Suppressor macrophage treated with lipopolysaccharide for 1 hour (primary cell): ENCODE results near the gene RNF215.
"Not testable (repeated sequence)": the region's sequence is repeated elsewhere in the genome, so short reads cannot be mapped to it uniquely, and the experiment has no call there.

Experiments used
- DNase-seq, 3 donors: peaks; one replicate each; pipeline ENCODE4 v3.0.0-alpha.2; 2020 to 2022

Gene RNF215

GRCh38 chr22:30357236-30357570 is 30.0 kb downstream of the RNF215 start:
- no peak for DNase-seq

- peak; percentile 94 to 97 (median 97) for DNase-seq
These were observed 30.6 kb downstream of the RNF215 start, which contains the start of the genes CCDC157 and SF3A1 for GRCh38 chr22:30356449-30357235. Gene CCDC157 (plus strand): TSS chr22:30357007. CDS start chr22:30366001, 8,994 bp downstream. Gene SF3A1 (minus strand): TSS chr22:30356894. CDS start chr22:30356792, 102 bp downstream.

DNA sequence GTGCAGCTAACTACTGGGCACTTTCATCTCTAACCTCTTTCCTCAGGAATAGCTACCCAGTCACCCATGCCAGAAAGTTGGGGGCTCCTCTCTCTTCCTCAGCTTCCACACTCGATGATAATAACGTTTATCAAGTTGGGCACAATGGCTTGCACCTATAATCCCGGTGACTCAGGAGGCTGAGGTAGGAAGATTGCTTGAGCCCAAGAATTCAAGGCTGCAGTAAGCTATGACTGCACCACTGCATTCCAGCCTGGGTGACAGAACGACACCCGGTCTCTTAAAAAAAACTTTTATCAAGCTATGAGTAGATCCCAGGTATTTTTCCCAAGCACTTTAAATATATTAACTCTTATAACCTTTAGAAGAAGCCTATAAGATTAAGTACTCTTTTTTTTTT is 32.6 kb downstream of the RNF215 start:
- no peak for DNase-seq

DNA sequence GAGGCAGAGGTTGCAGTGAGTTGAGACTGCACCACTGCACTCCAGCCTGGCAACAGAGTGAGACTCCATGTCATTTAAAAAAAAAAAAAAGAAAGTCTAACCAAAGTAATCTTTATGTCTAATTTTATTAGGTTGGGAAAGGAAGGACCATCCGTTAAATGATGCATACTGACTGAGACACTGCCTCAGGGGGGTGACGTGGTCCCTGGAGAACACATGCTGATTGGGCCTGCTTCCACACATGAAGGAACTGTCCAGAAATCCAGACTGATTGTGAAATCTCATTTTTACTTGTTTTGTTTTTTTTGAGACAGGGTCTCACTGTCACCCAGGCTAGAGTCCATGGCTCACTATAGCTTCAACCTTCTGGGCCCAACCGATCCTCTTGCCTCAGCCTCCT is 36.0 kb downstream of the RNF215 start:
- no peak for DNase-seq

DNA sequence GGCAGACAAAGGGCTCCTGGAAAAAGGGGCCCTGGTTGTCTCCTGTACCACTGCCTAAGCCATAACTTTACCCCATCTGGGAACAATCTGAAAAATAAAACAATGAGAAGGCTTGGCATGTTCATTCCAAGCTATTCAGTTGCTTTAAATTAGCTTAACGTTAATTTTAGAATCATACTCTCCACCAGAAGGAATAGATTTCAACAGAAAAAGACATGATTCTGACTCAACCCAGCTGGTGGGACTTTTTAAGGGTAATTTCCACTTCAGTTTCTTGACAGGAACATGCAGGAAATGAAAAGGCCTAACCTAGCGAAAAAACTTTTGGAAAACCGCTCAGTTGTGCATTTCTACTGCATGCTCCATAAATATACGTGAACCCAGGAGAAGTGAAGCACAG is 38.4 kb downstream of the RNF215 start:
- DNase-seq, result peak; percentile 72 to 86 (median 80)

GRCh38 chr22:30348404-30348803 is 38.8 kb downstream of the RNF215 start:
- no peak for DNase-seq

DNA sequence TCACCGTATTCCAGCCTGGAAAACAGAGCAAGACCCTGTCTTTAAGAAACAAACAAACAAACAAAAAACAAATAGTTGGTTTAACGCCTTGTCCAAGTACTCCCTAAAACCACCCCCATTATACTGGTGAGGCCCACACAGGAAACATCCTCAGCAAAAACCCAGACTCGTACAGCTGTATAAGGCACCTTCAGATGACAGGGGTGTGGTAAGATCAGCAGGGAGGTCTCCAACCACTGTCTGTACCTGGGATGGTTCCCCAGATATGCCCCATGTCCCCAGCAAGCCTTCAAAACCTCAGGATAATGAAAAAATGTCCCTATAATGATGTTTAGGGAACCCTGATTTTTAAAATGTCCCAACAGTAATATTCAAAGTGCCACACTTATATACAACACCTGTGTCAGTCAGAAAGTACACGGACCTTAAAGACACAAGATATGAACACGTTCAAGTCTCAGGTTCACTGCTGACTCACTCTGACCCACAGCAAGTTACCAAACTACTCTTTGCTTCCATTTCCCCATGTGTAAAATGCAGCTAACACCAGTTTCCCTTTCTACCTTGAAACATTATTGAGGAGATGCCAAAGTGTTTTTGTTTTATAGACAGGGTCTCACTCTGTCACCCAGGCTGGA is 39.8 kb downstream of the RNF215 start:
- peak in 2 of 3 donors; percentile 14 to 15 for DNase-seq

DNA sequence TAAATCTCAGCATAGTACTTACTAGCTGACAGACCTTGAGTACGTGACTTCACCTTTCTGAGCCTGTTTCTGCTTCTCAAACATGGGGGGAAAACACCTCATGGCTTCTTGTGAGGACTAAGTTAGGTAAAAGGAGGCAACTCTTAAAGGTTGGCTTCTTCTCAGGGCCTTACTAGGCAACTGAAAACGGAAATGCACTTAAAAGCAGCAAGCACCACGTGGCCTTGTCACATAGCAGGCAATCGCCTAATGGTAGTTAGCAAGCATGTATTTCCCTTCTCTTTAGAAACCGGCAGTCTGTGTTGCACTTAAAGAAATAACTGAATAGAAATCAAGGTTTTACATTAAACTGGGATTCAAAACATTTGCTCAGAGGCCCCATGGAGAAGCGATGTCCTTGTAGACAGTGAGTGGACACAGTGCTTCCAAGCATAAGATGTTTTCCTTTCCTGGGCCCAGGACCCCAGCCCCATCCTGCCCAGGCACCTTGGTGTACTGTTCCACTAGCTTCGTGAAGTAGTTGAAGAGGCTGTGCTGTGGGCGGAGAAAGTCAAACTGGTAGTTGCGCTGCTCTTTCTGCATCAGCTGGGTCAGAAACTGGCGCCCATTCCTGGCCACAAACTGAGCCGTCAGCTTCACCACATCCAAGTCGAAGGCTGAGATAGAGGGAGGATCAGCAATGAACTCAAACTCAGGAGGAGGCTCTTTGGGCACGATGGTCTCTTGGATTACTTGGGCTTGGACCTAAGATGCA is 42.6 kb downstream of the RNF215 start:
- no peak for DNase-seq

DNA sequence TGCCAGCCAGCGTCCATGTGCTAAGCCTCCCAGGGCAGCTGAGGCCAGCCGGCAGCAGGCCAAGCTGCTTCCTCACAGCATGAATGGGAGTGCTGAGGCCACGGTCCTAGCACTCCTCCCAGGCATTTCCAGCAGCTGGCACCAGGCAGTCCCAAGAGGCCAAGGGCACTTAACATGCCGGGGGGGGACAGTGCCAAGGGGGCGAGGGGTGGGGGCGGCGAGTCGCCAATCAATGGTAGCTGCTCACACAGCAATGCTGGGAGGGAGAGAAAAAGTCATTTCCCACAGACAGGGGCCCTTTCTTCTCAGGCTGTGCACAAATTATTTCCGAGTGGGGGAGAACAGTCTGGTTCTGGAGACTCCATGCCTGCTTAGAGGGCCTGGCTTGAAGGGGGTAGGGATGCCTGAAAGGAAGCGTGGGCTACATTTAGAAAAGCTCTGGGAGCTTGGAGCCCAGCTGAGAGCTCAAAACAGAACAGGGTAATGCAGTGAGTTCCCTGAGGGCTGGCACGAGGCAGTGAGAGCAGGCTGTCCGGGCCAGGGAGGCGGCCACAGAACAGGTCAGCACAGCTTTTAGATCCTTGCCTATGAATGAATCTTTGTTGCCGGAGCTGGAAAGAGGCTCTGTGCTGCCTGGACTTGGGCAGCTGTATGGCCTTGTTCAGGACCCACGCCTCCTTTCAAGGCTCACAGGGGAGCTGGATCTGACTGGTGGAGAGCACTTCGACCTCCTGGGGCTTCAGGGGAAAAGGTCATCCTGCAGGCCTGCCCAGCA is 46.1 kb downstream of the RNF215 start:
- no peak for DNase-seq

- DNase-seq, result no peak
These were observed 48.4 kb downstream of the RNF215 start for GRCh38 chr22:30338802-30339201.

DNA sequence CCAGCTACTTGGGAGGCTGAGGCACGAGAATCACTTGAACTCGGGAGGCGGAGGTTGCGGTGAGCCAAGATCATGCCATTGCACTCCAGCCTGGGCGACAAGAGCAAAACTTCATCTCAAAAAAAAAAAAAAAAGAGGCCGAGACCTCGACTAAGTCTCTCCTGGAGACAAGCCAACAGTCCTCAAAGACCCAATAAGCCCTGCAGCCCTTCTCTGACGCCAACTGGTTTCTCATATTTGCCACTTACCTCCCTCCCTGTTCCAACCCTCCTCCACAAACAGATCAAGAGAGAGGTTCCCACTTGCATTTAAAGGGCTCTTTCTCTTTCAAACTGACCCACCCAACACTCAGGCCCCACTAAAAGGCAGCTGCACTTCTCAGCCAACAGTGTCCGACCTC is 48.9 kb downstream of the RNF215 start:
- DNase-seq, result not testable (repeated sequence)

- DNase-seq, result no peak
These were observed 49.8 kb downstream of the RNF215 start for GRCh38 chr22:30337461-30337778.

DNA sequence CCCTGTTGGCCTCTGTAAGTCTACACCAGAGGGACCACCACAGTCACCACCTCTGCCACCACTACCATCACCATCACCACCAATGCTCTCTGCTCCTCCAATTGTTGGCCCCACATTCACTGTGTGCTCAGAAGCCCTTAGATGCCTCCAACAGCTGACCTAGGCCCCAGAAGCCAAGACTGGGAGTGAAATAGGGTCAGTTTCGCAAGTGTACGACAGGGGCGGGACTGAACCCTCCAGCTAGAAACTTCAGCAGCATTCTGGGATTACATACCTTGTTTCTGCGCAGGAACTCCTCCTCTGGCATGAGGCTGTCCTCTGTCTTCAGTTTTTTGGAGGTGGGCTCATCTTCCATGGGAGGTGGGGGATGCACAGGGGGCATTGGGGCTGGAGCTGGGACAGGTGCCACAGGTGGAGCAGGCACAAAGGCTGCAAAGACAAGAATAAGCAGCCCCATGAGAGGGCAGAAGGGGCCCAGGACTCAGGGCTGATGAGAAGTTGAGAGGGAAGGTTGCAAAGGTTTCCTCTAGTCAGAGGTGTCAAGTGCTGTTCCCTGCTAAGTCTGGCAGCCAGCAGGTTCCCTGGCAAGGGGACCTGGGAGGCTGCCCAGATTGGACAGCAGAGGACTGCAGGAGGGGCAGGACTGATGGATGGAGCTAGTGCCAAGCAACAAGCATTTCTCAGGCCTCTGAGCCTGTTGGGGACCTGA is 50.3 kb downstream of the RNF215 start:
- no peak for DNase-seq

DNA sequence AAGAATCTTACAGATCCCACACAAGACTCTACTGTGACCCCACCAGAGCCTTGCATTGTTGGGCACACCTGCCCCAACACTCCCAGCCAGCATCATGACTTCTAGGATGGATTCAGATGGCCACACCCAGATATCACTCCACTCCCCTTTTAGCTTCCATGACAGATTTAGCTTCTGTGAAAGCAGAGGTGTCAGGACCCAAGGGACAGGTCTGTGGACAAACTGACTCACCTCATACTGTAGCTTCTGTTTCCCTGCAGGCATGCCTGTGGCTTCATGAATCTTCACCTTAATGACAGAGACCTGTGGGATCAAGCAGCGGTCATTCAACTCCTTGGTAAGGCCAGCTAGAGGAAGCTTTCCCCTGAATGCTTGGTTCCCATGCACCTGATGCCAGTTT is 52.0 kb downstream of the RNF215 start:
- DNase-seq, result no peak

DNA sequence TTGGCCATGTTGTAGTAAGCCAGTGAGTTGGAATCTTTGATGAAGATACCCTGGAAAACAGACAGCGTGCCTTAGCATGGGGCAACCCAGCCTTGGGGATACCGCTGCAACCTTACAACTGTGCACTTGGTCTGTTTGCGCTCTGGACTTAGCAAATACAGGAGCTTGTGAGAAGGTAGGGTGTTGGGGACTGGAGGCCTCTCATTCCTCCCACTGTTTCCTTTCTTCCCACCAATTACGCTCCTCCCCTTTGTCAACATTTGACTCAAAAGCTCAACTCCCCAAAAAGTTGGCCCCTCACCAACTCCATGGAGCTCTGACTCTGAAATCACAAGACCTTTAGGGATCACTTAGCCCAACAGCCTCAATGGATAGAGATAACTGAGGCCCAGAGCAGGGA is 52.6 kb downstream of the RNF215 start:
- DNase-seq, result no peak

GRCh38 chr22:30333707-30334087 is 53.5 kb downstream of the RNF215 start:
- DNase-seq, result no peak

GRCh38 chr22:30332994-30333706 is 54.1 kb downstream of the RNF215 start:
- no peak for DNase-seq

DNA sequence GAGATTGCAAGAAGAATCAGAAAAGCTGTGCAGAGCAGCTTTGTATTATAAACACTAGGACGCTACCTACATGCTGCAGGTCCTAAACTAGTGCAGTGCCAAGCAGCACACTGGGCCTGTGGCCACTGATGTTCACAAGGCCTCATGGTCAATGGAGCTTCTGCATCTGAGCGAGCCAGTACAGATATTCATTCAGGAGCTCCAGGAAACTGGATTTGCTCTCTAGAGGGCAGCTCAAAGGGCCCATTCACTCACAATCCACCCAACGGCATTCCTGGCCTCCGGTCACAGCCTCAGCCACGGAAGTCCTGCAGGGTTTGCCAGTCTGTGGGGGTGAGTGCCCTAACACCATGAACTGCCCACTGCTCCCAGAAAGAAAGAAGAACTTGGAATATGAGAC is 54.7 kb downstream of the RNF215 start:
- no peak for DNase-seq
